A673 (cell line): Measurements from ENCODE around the gene ARF3.

ENCODE experiments used
- CTCF ChIP-seq: fragments of 300-800, 200-600 bp; sonication (generic); conservative IDR thresholded peaks from 2 replicates; pipeline ENCODE4 v1.5.1; 2017; ENCODE audit warnings: low read depth, mild to moderate bottlenecking, antibody characterized with exemption, low read length, moderate library complexity, mixed read lengths
- EZH2 ChIP-seq: fragments of 200-600 bp; sonication (generic); IDR thresholded peaks from 2 replicates; pipeline ENCODE4 v1.6.1; 2017; ENCODE audit warnings: borderline replicate concordance, low read depth, mild to moderate bottlenecking, mixed read lengths, antibody characterized with exemption, low read length; ENCODE audit not compliant: poor library complexity, severe bottlenecking

- TF ChIP-seq CTCF (no peak), EZH2 (no peak)
Measured at GRCh38 chr12:48946943-48947342, 10.3 kb downstream of the ARF3 start.
